HEK293T (cell line): ENCODE data around the gene MRPL51.

Experiments used
- ARNT ChIP-seq: fragments of 450-650 bp; IDR thresholded peaks from 2 replicates; pipeline ENCODE4 v1.6.1; 2017; ENCODE audit warnings: mild to moderate bottlenecking
- BHLHE40 ChIP-seq: fragments of 450-650 bp; IDR thresholded peaks from 2 replicates; pipeline ENCODE4 v1.6.1; 2016; ENCODE audit warnings: mild to moderate bottlenecking, moderate library complexity, borderline replicate concordance
- ELF4 ChIP-seq: fragments of 450-650 bp; IDR thresholded peaks from 2 replicates; pipeline ENCODE4 v1.6.1; 2017; ENCODE audit warnings: antibody characterized with exemption
- FOXA1 ChIP-seq: fragments of 450-650 bp; IDR thresholded peaks from 2 replicates; pipeline ENCODE4 v1.6.1; 2016; ENCODE audit warnings: mild to moderate bottlenecking
- FOXK2 ChIP-seq: fragments of 450-650 bp; IDR thresholded peaks from 2 replicates; pipeline ENCODE4 v1.6.1; 2016; ENCODE audit warnings: mild to moderate bottlenecking
- HDGF ChIP-seq: fragments of 450-650 bp; IDR thresholded peaks from 2 replicates; pipeline ENCODE4 v1.6.1; 2017; ENCODE audit warnings: antibody characterized with exemption, borderline replicate concordance
- LEF1 ChIP-seq: fragments of 450-650 bp; IDR thresholded peaks from 2 replicates; pipeline ENCODE4 v1.6.1; 2017; ENCODE audit warnings: mild to moderate bottlenecking, borderline replicate concordance
- NFRKB ChIP-seq: fragments of 450-650 bp; IDR thresholded peaks from 2 replicates; pipeline ENCODE4 v1.6.1; 2016; ENCODE audit warnings: mild to moderate bottlenecking, moderate library complexity
- SP1 ChIP-seq: fragments of 450-650 bp; IDR thresholded peaks from 2 replicates; pipeline ENCODE4 v1.6.1; 2017
- SUZ12 ChIP-seq: fragments of 450-650 bp; IDR thresholded peaks from 2 replicates; pipeline ENCODE4 v1.6.1; 2016; ENCODE audit warnings: mild to moderate bottlenecking
- TARDBP ChIP-seq: fragments of 450-650 bp; IDR thresholded peaks from 2 replicates; pipeline ENCODE4 v1.6.1; 2016
- ZNF384 ChIP-seq: fragments of 450-650 bp; IDR thresholded peaks from 2 replicates; pipeline ENCODE4 v1.6.1; 2016
- TF ChIP-seq, protein P1 (sequence below): fragments of 450-650 bp; IDR thresholded peaks from 2 replicates; pipeline ENCODE4 v1.6.1; 2016

DNA sequence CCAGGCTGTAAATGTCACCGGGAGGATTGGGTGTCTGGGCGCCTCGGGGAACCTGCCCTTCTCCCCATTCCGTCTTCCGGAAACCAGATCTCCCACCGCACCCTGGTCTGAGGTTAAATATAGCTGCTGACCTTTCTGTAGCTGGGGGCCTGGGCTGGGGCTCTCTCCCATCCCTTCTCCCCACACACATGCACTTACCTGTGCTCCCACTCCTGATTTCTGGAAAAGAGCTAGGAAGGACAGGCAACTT lies 42.6 kb upstream of the MRPL51 start:
- TF ChIP-seq BHLHE40, result no peak
- no peak for TF ChIP-seq HDGF
- no peak for TF ChIP-seq ELF4
- TF ChIP-seq SUZ12, result no peak
- no peak for TF ChIP-seq FOXK2
- no peak for TF ChIP-seq ZNF384
- no peak for TF ChIP-seq ARNT
- TF ChIP-seq SP1, result no peak
- TF ChIP-seq, protein P1, sequence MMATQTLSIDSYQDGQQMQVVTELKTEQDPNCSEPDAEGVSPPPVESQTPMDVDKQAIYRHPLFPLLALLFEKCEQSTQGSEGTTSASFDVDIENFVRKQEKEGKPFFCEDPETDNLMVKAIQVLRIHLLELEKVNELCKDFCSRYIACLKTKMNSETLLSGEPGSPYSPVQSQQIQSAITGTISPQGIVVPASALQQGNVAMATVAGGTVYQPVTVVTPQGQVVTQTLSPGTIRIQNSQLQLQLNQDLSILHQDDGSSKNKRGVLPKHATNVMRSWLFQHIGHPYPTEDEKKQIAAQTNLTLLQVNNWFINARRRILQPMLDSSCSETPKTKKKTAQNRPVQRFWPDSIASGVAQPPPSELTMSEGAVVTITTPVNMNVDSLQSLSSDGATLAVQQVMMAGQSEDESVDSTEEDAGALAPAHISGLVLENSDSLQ, result no peak
- no peak for TF ChIP-seq TARDBP
- TF ChIP-seq NFRKB, result no peak
- TF ChIP-seq LEF1, result no peak
- TF ChIP-seq FOXA1, result no peak
